Thoracic aorta (tissue), 2 donors: ENCODE data around the gene C14orf93. TPM values are rescaled to one million over a fixed set of nuclear protein-coding genes. Genes with fewer than 3 reads are reported as not detected.
"Not testable (repeated sequence)": the region's sequence is repeated elsewhere in the genome, so short reads cannot be mapped to it uniquely, and the experiment has no call there.

Source experiments
- ATAC-seq: fragments of 150-250 bp; one replicate; pipeline ENCODE4 v1.8.0; 2017; ENCODE audit warnings: low read depth; ENCODE audit not compliant: insufficient number of reproducible peaks, low FRiP score
- DNase-seq: peaks from one replicate; pipeline ENCODE4 v3.0.0-alpha.2; 2020; ENCODE audit warnings: low spot score
- H3K27ac ChIP-seq, 2 donors: fragments of 200-600 bp; sonication (generic); 1 replicate in 1 of 2; 2 replicates in 1 of 2; pipeline ENCODE4 v1.5.1; 2016; ENCODE audit warnings: mild to moderate bottlenecking in 2 of 2, moderate library complexity in 2 of 2
- H3K27me3 ChIP-seq: fragments of 200-600 bp; sonication (generic); replicated peaks from 2 replicates; pipeline ENCODE4 v1.6.0; 2016; ENCODE audit warnings: mild to moderate bottlenecking; ENCODE audit not compliant: insufficient read depth
- H3K36me3 ChIP-seq: fragments of 200-600 bp; sonication (generic); one replicate; pipeline ENCODE4 v1.5.1; 2016
- H3K4me1 ChIP-seq, 2 donors: fragments of 200-600 bp; sonication (generic); 1 replicate in 1 of 2; 2 replicates in 1 of 2; pipeline versions ENCODE4 v1.5.1 to v1.6.0; 2016; ENCODE audit warnings: low read depth in 2 of 2, mild to moderate bottlenecking in 1 of 2; ENCODE audit not compliant: control insufficient read depth in 1 of 2
- H3K4me3 ChIP-seq: fragments of 200-600 bp; sonication (generic); 2 replicates; pipeline ENCODE4 v1.5.1; 2016; ENCODE audit warnings: mild to moderate bottlenecking
- H3K9me3 ChIP-seq: fragments of 200-600 bp; sonication (generic); 2 replicates; pipeline ENCODE4 v1.5.1; 2016
- CTCF ChIP-seq: fragments of 200-600 bp; sonication (generic); IDR thresholded peaks from one replicate; pipeline ENCODE4 v1.5.1; 2019; ENCODE audit warnings: antibody characterized with exemption
- total RNA-seq, 2 donors: library from RNA; depleted of rRNA; stranded (reverse); fragments of >200 nt; gene quantifications; one replicate each; pipeline versions ENCODE4 v1.1.0 to v1.2.3, GENCODE V29; 2016

C14orf93 gene
- total RNA-seq, 2 donors from 2014 or later, result 9.3 to 19.7 TPM

GRCh38 chr14:23021434-23021833 lies 11.5 kb upstream of the C14orf93 start:
- TF ChIP-seq CTCF, result no peak
- no peak overlapping the region for H3K27ac ChIP-seq
- no peaks in the 10 kb centered on the region for H3K27me3 ChIP-seq
- peaks cover 14% of the 10 kb centered on the region for H3K36me3 ChIP-seq
- no peaks in the 10 kb centered on the region for H3K9me3 ChIP-seq
- no peak for ATAC-seq
- no peaks in the 10 kb centered on the region for H3K4me1 ChIP-seq
- no peak for DNase-seq
- H3K4me3 ChIP-seq, result no peak overlapping the region

- H3K27ac ChIP-seq, result no peak overlapping the region
- ATAC-seq, result no peak
- H3K9me3 ChIP-seq, result no peaks in the 10 kb centered on the region
- H3K36me3 ChIP-seq, result peaks cover 7% of the 10 kb centered on the region
- no peak for DNase-seq
- H3K4me3 ChIP-seq, result no peak overlapping the region
- H3K27me3 ChIP-seq, result no peaks in the 10 kb centered on the region
- TF ChIP-seq CTCF, result no peak
- H3K4me1 ChIP-seq, result no peaks in the 10 kb centered on the region
These were observed 10.5 kb upstream of the C14orf93 start for GRCh38 chr14:23020143-23021128.

- TF ChIP-seq CTCF, result no peak
- Histone ChIP-seq H3K27ac (no peak overlapping the region), H3K4me3 (no peak overlapping the region), H3K4me1 (no peaks in the 10 kb centered on the region), H3K36me3 (no peaks in the 10 kb centered on the region), H3K27me3 (no peaks in the 10 kb centered on the region), H3K9me3 (no peaks in the 10 kb centered on the region)
- DNase-seq (no peak), ATAC-seq (no peak)
These were observed 8.2 kb upstream of the C14orf93 start for GRCh38 chr14:23018107-23018506.

- no peak for TF ChIP-seq CTCF
- H3K4me1 ChIP-seq, result no peaks in the 10 kb centered on the region
- no peak overlapping the region for H3K27ac ChIP-seq
These were observed 7.1 kb upstream of the C14orf93 start for GRCh38 chr14:23017091-23017490.

GRCh38 chr14:23015618-23016017 lies 5.7 kb upstream of the C14orf93 start:
- no peaks in the 10 kb centered on the region for H3K4me1 ChIP-seq
- H3K9me3 ChIP-seq, result no peaks in the 10 kb centered on the region
- no peak overlapping the region for H3K27ac ChIP-seq
- H3K27me3 ChIP-seq, result no peaks in the 10 kb centered on the region
- DNase-seq (no peak), ATAC-seq (no peak)
- no peak overlapping the region for H3K4me3 ChIP-seq
- no peaks in the 10 kb centered on the region for H3K36me3 ChIP-seq
- TF ChIP-seq CTCF, result no peak

More at GRCh38 chr14:23017091-23017490, 7.1 kb upstream of the C14orf93 start:
- Histone ChIP-seq H3K27me3 (no peaks in the 10 kb centered on the region), H3K36me3 (no peaks in the 10 kb centered on the region), H3K9me3 (no peaks in the 10 kb centered on the region), H3K4me3 (no peak overlapping the region)
- DNase-seq (no peak), ATAC-seq (no peak)

GRCh38 chr14:23013749-23014054 lies 3.8 kb upstream of the C14orf93 start:
- DNase-seq, H3K36me3 ChIP-seq, H3K27ac ChIP-seq, H3K9me3 ChIP-seq, H3K4me3 ChIP-seq, H3K4me1 ChIP-seq, H3K27me3 ChIP-seq, ATAC-seq: not testable (repeated sequence)
